Astrocyte (in vitro differentiated cells and primary cell): Measurements from ENCODE around the gene CNPY2. TPM values are rescaled to one million over a fixed set of nuclear protein-coding genes. Genes with fewer than 3 reads are reported as not detected.
"Not testable (repeated sequence)": the region's sequence is repeated elsewhere in the genome, so short reads cannot be mapped to it uniquely, and the experiment has no call there.

Experiments used
- DNase-seq: peaks from one replicate; pipeline ENCODE4 v3.0.0-alpha.2; 2010; ENCODE audit warnings: low read depth
- FAIRE-seq: peaks from 2 replicates; lab custom pipeline; 2011; peaks lifted over from hg19 to GRCh38; lab: Jason Lieb, UNC
- H2AFZ ChIP-seq: 2 replicates; pipeline ENCODE4 v1.6.0; 2012; ENCODE audit warnings: low read depth, low read length, inconsistent platforms
- H3K27ac ChIP-seq: 2 replicates; pipeline ENCODE4 v1.5.1; 2011; ENCODE audit warnings: low read depth, low read length, inconsistent platforms
- H3K27me3 ChIP-seq: 2 replicates; pipeline ENCODE4 v1.6.0; 2011; ENCODE audit warnings: low read length, inconsistent platforms; ENCODE audit not compliant: insufficient read depth
- H3K36me3 ChIP-seq: 2 replicates; pipeline ENCODE4 v1.5.1; 2011; ENCODE audit warnings: low read length, inconsistent platforms; ENCODE audit not compliant: insufficient read depth
- H3K4me1 ChIP-seq: 2 replicates; pipeline ENCODE4 v1.5.1; 2011; ENCODE audit warnings: low read length, inconsistent platforms; ENCODE audit not compliant: insufficient read depth
- H3K4me2 ChIP-seq: 2 replicates; pipeline ENCODE4 v1.6.0; 2012; ENCODE audit warnings: low read length, inconsistent platforms
- H3K4me3 ChIP-seq: 2 replicates; pipeline ENCODE4 v1.5.1; 2011; ENCODE audit warnings: low read depth, mild to moderate bottlenecking, low read length, inconsistent platforms; ENCODE audit not compliant: insufficient read depth
- H3K79me2 ChIP-seq: 2 replicates; pipeline ENCODE4 v1.6.0; 2012; ENCODE audit warnings: mild to moderate bottlenecking, low read length, inconsistent platforms; ENCODE audit not compliant: insufficient read depth
- H3K9ac ChIP-seq: 2 replicates; pipeline ENCODE4 v1.6.0; 2012; ENCODE audit warnings: mild to moderate bottlenecking, low read length, inconsistent platforms
- H3K9me3 ChIP-seq: 2 replicates; pipeline ENCODE4 v1.5.1; 2012; ENCODE audit warnings: low read depth, mild to moderate bottlenecking, low read length, inconsistent platforms; ENCODE audit not compliant: insufficient read depth
- H4K20me1 ChIP-seq: 2 replicates; pipeline ENCODE4 v1.6.0; 2012; ENCODE audit warnings: low read length, inconsistent platforms; ENCODE audit not compliant: insufficient read depth
- H3K27ac Mint-ChIP-seq: one replicate; pipeline ENCODE4 v1.8.0; 2021; ENCODE audit warnings: mild to moderate bottlenecking, mixed read lengths; ENCODE audit not compliant: unreplicated experiment
- H3K27me3 Mint-ChIP-seq: one replicate; pipeline ENCODE4 v1.8.0; 2021; ENCODE audit warnings: low read depth, mixed read lengths; ENCODE audit not compliant: unreplicated experiment
- H3K36me3 Mint-ChIP-seq: one replicate; pipeline ENCODE4 v1.8.0; 2021; ENCODE audit warnings: low read depth, mixed read lengths; ENCODE audit not compliant: unreplicated experiment
- H3K4me1 Mint-ChIP-seq: one replicate; pipeline ENCODE4 v1.8.0; 2021; ENCODE audit warnings: low read depth, mixed read lengths; ENCODE audit not compliant: unreplicated experiment
- H3K4me3 Mint-ChIP-seq: one replicate; pipeline ENCODE4 v1.8.0; 2021; ENCODE audit warnings: mild to moderate bottlenecking, moderate library complexity, mixed read lengths; ENCODE audit not compliant: unreplicated experiment
- H3K9me3 Mint-ChIP-seq: one replicate; pipeline ENCODE4 v1.8.0; 2021; ENCODE audit warnings: mild to moderate bottlenecking, mixed read lengths; ENCODE audit not compliant: unreplicated experiment
- CTCF ChIP-seq: IDR thresholded peaks from 2 replicates; pipeline ENCODE4 v1.5.1; 2011; ENCODE audit warnings: low read depth, mild to moderate bottlenecking, inconsistent platforms, low read length, moderate library complexity; ENCODE audit not compliant: insufficient read depth
- EZH2 ChIP-seq: IDR thresholded peaks from 2 replicates; pipeline ENCODE4 v1.6.1; 2012; ENCODE audit warnings: mild to moderate bottlenecking, low read length, inconsistent platforms; ENCODE audit not compliant: insufficient read depth
- total RNA-seq: library from RNA; stranded (reverse); gene quantifications from 2 replicates; pipeline ENCODE4 v1.2.1, GENCODE V29; 2021

The CNPY2 gene
- total RNA-seq, 1 donor from 2014 or later = 187 TPM

- peaks cover 13% of the 10 kb centered on the region for H3K36me3 ChIP-seq
- H3K9me3 ChIP-seq = no peaks in the 10 kb centered on the region
- Mint-ChIP-seq H3K4me1 (peaks cover 7% of the 10 kb centered on the region), H3K4me3 (peak overlapping the region; percentile 82), H3K27ac (no peak overlapping the region), H3K9me3 (no peaks in the 10 kb centered on the region), H3K27me3 (no peaks in the 10 kb centered on the region), H3K36me3 (peaks cover 6% of the 10 kb centered on the region)
- FAIRE-seq (no peak), DNase-seq (no peak)
- TF ChIP-seq EZH2 (no peak), CTCF (no peak)
- peak overlapping the region; percentile 92 for H2AFZ ChIP-seq
- H3K27ac ChIP-seq = no peak overlapping the region
- no peaks in the 10 kb centered on the region for H3K27me3 ChIP-seq
- peaks cover 5% of the 10 kb centered on the region for H3K4me1 ChIP-seq
- peak overlapping the region; percentile 88 for H3K9ac ChIP-seq
- peak overlapping the region; percentile 93 for H3K4me2 ChIP-seq
- H3K4me3 ChIP-seq = peak overlapping the region; percentile 72
- no peaks in the 10 kb centered on the region for H3K79me2 ChIP-seq
- H4K20me1 ChIP-seq = no peaks in the 10 kb centered on the region
Observed at GRCh38 chr12:56267443-56268071, 48.2 kb downstream of the CNPY2 start.

- Histone ChIP-seq H4K20me1 (no peaks in the 10 kb centered on the region), H3K4me2 (peak within 1 kb of the TSS; percentile 93), H3K9ac (peak within 1 kb of the TSS; percentile 88), H3K4me1 (peaks cover 9% of the 10 kb centered on the region), H2AFZ (peak within 1 kb of the TSS; percentile 92), H3K4me3 (peak within 1 kb of the TSS; percentile 72), H3K27ac (peak within 1 kb of the TSS; percentile 73), H3K9me3 (no peaks in the 10 kb centered on the region), H3K27me3 (no peaks in the 10 kb centered on the region), H3K36me3 (peaks cover 13% of the 10 kb centered on the region), H3K79me2 (no peaks in the 10 kb centered on the region)
- FAIRE-seq (no peak), DNase-seq (peak; percentile 77)
- no peaks in the 10 kb centered on the region for H3K9me3 Mint-ChIP-seq
- TF ChIP-seq CTCF (peak; percentile 52), EZH2 (no peak)
- H3K27ac Mint-ChIP-seq = peak within 1 kb of the TSS; percentile 86
- H3K27me3 Mint-ChIP-seq = no peaks in the 10 kb centered on the region
- H3K4me3 Mint-ChIP-seq = peak within 1 kb of the TSS; percentile 94
- H3K36me3 Mint-ChIP-seq = peaks cover 6% of the 10 kb centered on the region
- H3K4me1 Mint-ChIP-seq = peaks cover 10% of the 10 kb centered on the region
Observed at GRCh38 chr12:56266693-56267442, 48.9 kb downstream of the CNPY2 start, which contains the start of gene COQ10A. Gene COQ10A (plus strand): TSS chr12:56266942. CDS start chr12:56267119, 177 bp downstream.

GRCh38 chr12:56266068-56266692, 49.6 kb downstream of the CNPY2 start:
- DNase-seq = not testable (repeated sequence)

GRCh38 chr12:56262955-56263354, 52.8 kb downstream of the CNPY2 start:
- H3K9me3 ChIP-seq, H3K9me3 Mint-ChIP-seq, FAIRE-seq, H3K27me3 ChIP-seq, H4K20me1 ChIP-seq, H3K27ac ChIP-seq, H3K79me2 ChIP-seq, H3K36me3 ChIP-seq, H3K4me2 ChIP-seq, H3K27me3 Mint-ChIP-seq, H3K4me3 ChIP-seq, H3K9ac ChIP-seq, H3K4me3 Mint-ChIP-seq, DNase-seq, H2AFZ ChIP-seq, H3K36me3 Mint-ChIP-seq, H3K27ac Mint-ChIP-seq: not testable (repeated sequence)
- H3K4me1 Mint-ChIP-seq = peaks cover 24% of the 10 kb centered on the region
- peaks cover 24% of the 10 kb centered on the region for H3K4me1 ChIP-seq

More at GRCh38 chr12:56266068-56266692, 49.6 kb downstream of the CNPY2 start:
- peak overlapping the region; percentile 94 for H3K4me3 Mint-ChIP-seq
- not testable (repeated sequence) for H3K9me3 Mint-ChIP-seq, H3K36me3 ChIP-seq, H3K27me3 ChIP-seq, H4K20me1 ChIP-seq, FAIRE-seq, H3K79me2 ChIP-seq, H3K9me3 ChIP-seq, H3K36me3 Mint-ChIP-seq, H3K27me3 Mint-ChIP-seq
- Histone ChIP-seq H3K4me1 (peaks cover 16% of the 10 kb centered on the region), H3K4me2 (peak overlapping the region; percentile 93), H3K9ac (peak overlapping the region; percentile 88), H3K27ac (peak overlapping the region; percentile 73), H2AFZ (peak overlapping the region; percentile 92), H3K4me3 (peak overlapping the region; percentile 72)
- peak overlapping the region; percentile 86 for H3K27ac Mint-ChIP-seq
- H3K4me1 Mint-ChIP-seq = peaks cover 16% of the 10 kb centered on the region
